Stimulated activated CD4-positive, alpha-beta T cell treated with anti-CD3 and anti-CD28 coated beads, TNF-alpha, amount 100 ng/mL, for 48 hours (primary cell): Measurements from ENCODE around the gene BTBD9.
"Not testable (repeated sequence)": the region's sequence is repeated elsewhere in the genome, so short reads cannot be mapped to it uniquely, and the experiment has no call there.

Source experiments
- DNase-seq, 3 donors: peaks; one replicate each; pipeline ENCODE4 v3.0.0-alpha.2; 2020; ENCODE audit warnings: low read depth in 3 of 3

The BTBD9 gene

GRCh38 chr6:38347829-38348228 lies 291.9 kb downstream of the BTBD9 start:
- not testable (repeated sequence) for DNase-seq

DNA sequence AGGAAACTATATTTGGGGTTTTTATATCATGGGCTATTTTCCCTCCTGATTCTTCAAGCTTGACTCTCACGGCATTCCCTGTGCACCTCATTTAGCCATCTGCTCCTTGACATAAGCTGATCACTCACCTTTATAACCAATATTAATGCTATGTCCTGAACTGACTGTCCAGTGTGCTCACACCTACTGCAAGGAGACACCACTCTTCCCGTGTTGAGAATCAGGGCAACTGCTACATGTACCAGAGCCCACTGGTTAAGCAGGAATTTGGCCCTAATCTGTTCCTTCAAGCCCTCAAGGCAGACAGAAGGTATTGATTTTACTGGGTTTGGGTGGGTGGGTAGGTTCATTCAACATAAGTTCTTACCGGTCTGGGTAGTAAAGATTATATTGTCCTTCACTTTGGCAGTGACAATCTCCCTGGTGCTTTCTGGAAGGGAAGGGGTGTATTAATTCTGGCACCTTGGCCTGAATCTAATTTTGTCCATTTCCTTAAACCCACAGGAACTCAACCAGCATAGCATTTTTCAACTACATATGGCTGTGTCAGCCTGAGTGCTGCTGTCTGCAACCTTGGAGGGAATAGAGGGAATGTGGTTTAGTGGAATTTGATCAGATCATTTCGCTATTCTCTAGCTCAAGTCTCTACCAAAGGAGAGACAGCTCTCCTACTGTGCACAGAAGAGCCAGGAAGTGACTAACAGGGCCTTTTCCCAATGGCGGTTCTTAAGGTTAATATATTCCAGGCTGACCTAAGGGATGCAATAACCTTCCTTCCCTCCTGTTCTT lies 293.2 kb downstream of the BTBD9 start:
- DNase-seq, result no peak

DNA sequence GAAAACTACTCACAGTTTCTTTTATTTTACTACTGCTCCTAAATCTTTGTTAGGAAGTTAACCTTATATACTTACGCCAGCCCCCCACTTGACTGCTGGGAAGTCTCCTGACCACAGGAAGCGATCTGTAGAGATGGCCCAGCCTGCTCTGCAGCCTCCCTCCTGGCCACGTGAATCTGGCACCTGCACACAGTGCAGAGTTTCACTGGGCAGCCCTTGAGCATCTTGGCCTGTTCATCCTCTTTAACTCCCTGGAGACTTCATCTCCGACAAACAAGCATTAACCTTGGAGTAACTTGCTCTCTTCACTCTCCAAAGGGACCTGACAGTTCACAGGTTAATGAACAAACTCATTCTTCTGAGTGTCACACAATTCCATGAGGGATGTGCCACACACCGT lies 294.1 kb downstream of the BTBD9 start:
- no peak for DNase-seq

DNA sequence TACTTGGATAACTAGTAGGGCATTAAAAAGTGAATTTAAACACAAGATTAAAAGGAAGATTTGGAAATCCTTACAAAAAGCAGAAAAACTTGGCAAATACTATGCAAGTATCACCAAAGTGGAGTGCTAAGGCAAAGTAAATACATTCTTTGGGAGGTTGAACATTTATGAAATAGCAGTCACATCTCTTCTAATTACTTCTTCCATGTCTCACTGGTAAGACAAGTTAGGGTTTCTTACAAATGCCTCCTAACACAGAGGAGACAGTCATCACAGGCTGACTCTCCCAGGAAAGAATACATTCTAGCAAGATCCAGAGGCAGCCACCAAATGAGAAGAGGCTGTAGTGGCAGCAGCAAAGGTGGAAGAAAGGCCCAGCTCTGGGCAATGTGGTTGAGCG lies 298.2 kb downstream of the BTBD9 start:
- DNase-seq, result no peak

GRCh38 chr6:38339914-38340313 lies 299.8 kb downstream of the BTBD9 start:
- no peak for DNase-seq

DNA sequence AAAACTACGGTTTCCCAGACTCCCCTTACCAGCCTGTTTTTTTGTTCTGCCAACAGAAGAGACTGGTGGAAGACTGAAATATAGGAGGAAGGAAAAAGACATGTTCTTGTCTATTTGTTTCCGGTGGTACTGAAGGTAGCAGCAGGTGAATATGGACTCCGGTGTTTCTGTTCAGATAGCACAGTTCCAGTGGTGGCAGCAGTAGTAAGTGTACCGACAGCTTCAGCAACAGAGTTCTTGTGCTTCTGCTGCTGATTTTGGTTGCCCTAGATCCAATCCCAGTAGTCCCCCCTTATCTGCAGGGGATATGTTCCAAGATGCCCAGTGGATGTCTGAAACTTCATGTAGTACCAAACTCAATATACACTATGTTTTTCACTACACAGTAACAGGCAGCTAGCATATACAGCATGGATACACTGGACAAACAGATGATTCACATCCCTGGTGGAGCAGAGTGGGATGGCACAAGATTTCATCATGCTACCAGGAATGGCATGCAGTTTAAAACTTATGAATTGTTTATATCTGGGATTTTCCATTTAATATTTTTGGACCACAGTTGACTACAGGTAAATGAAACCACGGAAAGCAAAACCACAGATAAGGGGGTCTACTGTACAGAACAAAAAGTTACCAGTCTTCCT lies 301.8 kb downstream of the BTBD9 start:
- DNase-seq, result no peak

GRCh38 chr6:38336922-38337321 lies 302.8 kb downstream of the BTBD9 start:
- DNase-seq, result no peak

DNA sequence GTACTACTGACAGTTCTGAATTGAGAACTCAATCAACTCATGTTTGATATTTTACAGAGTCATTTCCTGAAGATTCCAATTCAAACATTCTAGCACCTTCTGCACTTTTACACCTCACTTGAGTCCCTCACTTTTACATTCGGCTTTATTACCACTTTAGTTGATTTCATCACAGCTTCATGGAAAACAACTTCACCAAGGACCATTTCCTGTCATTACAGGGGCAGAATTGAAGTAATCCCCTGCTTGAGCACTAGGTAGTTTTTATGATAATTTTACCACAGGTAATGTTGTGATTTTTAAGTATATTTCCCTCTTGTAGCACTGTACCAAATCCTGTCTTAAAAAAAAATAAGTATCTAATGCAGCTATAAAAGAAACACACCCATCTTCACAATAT lies 312.9 kb downstream of the BTBD9 start:
- no peak for DNase-seq

- no peak for DNase-seq
Observed at GRCh38 chr6:38323216-38323615, 316.5 kb downstream of the BTBD9 start.

DNA sequence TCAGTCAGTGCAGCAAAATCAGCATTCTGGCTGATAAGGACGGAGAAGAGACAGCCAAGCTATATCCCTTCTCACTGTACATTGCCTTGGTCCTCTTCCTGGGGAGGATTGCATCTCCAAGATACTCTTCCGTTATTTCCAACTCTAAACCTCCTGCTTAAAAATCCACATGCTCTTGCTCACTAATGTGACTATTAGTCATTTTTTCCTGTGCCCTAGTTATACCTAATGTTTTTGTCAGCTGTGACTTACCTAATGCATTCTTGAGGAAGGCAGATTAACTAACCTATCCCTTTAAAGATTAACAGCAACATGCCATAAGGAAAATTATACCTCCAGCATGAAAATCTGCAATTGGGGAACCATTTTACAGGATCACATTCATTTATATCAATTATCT lies 317.6 kb downstream of the BTBD9 start:
- no peak for DNase-seq

DNA sequence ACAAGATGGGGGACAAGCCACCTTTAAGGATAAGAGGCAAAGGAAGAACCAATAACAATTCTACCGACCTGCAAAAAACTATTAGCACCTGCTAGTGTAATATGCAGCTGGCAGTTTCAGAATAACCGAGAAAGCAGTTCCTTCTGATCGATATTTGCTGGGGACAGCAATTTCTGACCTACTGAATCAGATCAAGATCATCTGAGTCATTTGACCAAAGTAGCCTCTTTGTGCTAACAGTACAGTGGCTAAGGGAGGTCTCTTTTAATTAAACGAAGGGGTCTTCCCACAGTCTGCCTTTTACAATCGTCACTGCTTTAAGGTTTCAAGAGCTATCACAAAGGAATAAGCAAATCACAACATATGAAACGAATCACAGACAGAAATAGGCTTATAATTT lies 318.9 kb downstream of the BTBD9 start:
- DNase-seq, result no peak

- DNase-seq, result no peak
Observed at GRCh38 chr6:38320358-38320757, 319.4 kb downstream of the BTBD9 start.

- DNase-seq, result no peak
Observed at GRCh38 chr6:38319256-38320212, 320.2 kb downstream of the BTBD9 start.

DNA sequence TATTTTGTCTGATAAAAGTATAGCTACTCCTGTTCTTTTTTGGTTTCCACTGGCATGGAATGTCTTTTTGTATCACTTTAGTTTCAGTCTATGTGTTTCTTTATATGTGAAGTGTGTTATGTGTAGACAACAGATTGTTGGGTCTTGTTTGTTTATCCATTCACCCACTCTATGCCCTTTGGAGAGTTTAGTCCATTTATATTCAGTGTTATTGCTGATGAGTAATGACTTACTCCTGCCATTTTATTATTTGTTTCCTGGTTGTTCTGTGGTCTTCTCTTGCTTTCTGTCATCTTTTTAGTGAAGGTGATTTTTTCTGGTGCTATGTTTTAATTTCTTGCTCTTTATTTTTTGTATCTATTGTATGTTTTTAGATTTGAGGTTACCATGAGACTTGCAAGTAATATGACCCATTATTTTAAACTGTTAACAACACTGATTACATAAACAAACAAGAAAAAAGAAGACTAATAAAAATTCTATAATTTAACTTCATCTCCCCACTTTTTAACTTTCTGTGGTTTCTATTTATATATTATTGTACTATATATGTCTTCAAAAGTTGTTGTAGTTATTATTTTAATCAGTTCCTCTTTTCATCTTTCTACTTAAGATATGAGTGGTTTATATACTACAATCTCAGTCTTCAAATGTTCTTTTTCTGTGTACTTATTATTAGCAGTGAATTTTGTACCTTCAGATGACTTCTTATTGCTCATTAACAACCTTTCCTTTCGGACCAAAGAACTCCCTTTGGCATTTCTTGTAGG lies 323.4 kb downstream of the BTBD9 start:
- DNase-seq, result no peak

- no peak for DNase-seq
Observed at GRCh38 chr6:38311201-38311600, 328.5 kb downstream of the BTBD9 start.

DNA sequence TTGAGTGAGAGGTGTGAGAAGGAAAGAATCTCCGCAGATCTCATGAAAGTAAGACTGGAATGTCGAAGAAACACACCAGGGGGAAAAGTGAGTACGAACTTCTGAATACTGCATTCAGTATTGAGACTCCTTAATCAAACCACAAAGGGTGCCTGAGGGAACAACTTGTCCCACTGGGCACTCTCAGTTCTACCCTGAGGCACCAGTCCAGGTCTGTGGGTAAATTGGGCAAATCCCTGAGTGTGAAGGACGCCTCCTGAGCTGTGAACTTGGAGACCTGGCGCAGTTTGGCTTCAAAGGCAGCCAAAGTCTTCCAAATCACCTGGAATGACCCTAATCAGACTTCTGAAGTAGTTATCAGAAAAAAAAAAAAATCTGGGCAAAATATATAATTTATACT lies 329.7 kb downstream of the BTBD9 start:
- no peak for DNase-seq

DNA sequence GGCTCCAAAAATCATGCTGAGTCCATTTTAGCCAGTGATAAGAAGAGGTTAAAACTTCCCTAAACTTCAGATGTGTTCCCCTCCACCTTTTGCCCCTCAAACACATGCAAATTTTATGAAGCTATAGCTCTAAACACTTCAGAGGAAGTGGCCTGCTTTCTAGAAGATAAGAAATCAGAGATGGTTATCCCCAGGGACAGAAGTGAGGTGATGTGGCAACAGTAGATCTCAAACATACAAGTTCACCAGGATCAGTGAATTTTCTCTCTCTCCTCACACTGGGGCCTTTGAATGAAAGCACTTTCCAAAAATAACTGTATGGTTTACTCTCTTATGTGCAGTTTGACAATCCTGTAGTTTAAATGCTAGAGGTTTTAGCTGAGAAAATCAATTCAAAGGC lies 332.0 kb downstream of the BTBD9 start:
- no peak for DNase-seq

- DNase-seq, result no peak
Observed at GRCh38 chr6:38306931-38307330, 332.8 kb downstream of the BTBD9 start.

- no peak for DNase-seq
Observed at GRCh38 chr6:38305995-38306681, 333.6 kb downstream of the BTBD9 start.

GRCh38 chr6:38302838-38303237 lies 336.9 kb downstream of the BTBD9 start:
- no peak for DNase-seq

DNA sequence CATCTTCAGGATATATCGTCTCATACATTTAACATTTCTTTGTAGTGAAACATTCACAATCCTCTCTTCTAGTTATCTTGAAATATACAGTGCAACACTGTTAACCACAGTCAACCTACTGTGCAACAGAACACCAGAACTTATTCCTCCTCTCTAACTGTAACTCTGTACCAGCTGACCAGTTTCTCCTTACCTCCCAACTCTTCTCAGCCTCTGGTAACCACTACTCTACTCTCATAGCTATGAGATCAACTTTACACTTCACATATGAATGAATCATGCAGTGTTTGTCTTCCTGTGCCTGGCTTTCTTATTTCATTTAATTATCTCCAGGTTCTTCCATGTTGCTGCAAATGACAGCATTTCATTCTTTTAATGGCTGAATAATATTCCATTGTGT lies 337.6 kb downstream of the BTBD9 start:
- DNase-seq, result no peak
